Amniotic epithelial cell (primary cell): ENCODE measurements around the gene TNRC6B.
A peak's percentile ranks its signal among the peaks of the same experiment; 100 is the strongest.
"Not testable (repeated sequence)": the region's sequence is repeated elsewhere in the genome, so short reads cannot be mapped to it uniquely, and the experiment has no call there.

ENCODE experiments used
- DNase-seq: peaks from one replicate; pipeline ENCODE4 v3.0.0-alpha.2; 2010; ENCODE audit warnings: low read depth

Gene TNRC6B

GRCh38 chr22:40182231-40182835, 4.6 kb downstream of the TNRC6B start:
- DNase-seq, result peak; percentile 36

GRCh38 chr22:40183029-40183581, 5.4 kb downstream of the TNRC6B start:
- DNase-seq, result peak; percentile 88

GRCh38 chr22:40183603-40184002, 5.9 kb downstream of the TNRC6B start:
- not testable (repeated sequence) for DNase-seq

GRCh38 chr22:40187389-40187788, 9.7 kb downstream of the TNRC6B start:
- DNase-seq, result no peak

GRCh38 chr22:40189997-40190396, 12.3 kb downstream of the TNRC6B start:
- peak; percentile 27 for DNase-seq

GRCh38 chr22:40190501-40190900, 12.8 kb downstream of the TNRC6B start:
- no peak for DNase-seq

GRCh38 chr22:40193429-40194421, 16.0 kb downstream of the TNRC6B start:
- peak; percentile 57 for DNase-seq

GRCh38 chr22:40194656-40195055, 16.9 kb downstream of the TNRC6B start:
- DNase-seq, result no peak

- peak; percentile 96 for DNase-seq
Measured at GRCh38 chr22:40196628-40197360, 19.1 kb downstream of the TNRC6B start.

GRCh38 chr22:40197421-40197820, 19.7 kb downstream of the TNRC6B start:
- DNase-seq, result not testable (repeated sequence)

- DNase-seq, result no peak
Measured at GRCh38 chr22:40198733-40199132, 21.0 kb downstream of the TNRC6B start.

- no peak for DNase-seq
Measured at GRCh38 chr22:40199223-40199622, 21.5 kb downstream of the TNRC6B start.

- no peak for DNase-seq
Measured at GRCh38 chr22:40199852-40200251, 22.1 kb downstream of the TNRC6B start.

GRCh38 chr22:40200795-40201530, 23.2 kb downstream of the TNRC6B start:
- peak; percentile 51 for DNase-seq

- DNase-seq, result peak; percentile 12
Measured at GRCh38 chr22:40202225-40202944, 24.7 kb downstream of the TNRC6B start.

GRCh38 chr22:40203572-40203971, 25.8 kb downstream of the TNRC6B start:
- no peak for DNase-seq

- DNase-seq, result peak; percentile 67
Measured at GRCh38 chr22:40204321-40205116, 26.8 kb downstream of the TNRC6B start.

GRCh38 chr22:40206561-40206960, 28.8 kb downstream of the TNRC6B start:
- no peak for DNase-seq

- no peak for DNase-seq
Measured at GRCh38 chr22:40210818-40211217, 33.1 kb downstream of the TNRC6B start.

- no peak for DNase-seq
Measured at GRCh38 chr22:40211476-40212054, 33.8 kb downstream of the TNRC6B start.
